H9 (cell line): ENCODE results near the gene DHRS7B. TPM values are rescaled to one million over a fixed set of nuclear protein-coding genes. Genes with fewer than 3 reads are reported as not detected.

Experiments used
- DNase-seq: peaks from one replicate; pipeline ENCODE4 v3.0.0-alpha.2; 2017
- H2AFZ ChIP-seq: one replicate; pipeline ENCODE4 v1.6.1; 2013; ENCODE audit warnings: mild to moderate bottlenecking, low read length, control low read depth, moderate library complexity
- H2AK5ac ChIP-seq: 2 replicates; pipeline ENCODE4 v1.6.1; 2013; ENCODE audit warnings: low read length, control low read depth, mixed read lengths; ENCODE audit not compliant: insufficient read length
- H2BK120ac ChIP-seq: one replicate; pipeline ENCODE4 v1.6.1; 2013; ENCODE audit warnings: low read depth, mild to moderate bottlenecking, low read length, control low read depth, inconsistent platforms; ENCODE audit not compliant: poor library complexity, severe bottlenecking
- H2BK12ac ChIP-seq: 2 replicates; pipeline ENCODE4 v1.6.1; 2013; ENCODE audit warnings: low read length, control low read depth, mixed read lengths, low read depth; ENCODE audit not compliant: insufficient read length
- H2BK15ac ChIP-seq: 2 replicates; pipeline ENCODE4 v1.6.1; 2013; ENCODE audit warnings: low read depth, low read length, control low read depth
- H2BK20ac ChIP-seq: one replicate; pipeline ENCODE4 v1.6.1; 2013; ENCODE audit warnings: low read depth, mild to moderate bottlenecking, low read length, control low read depth, inconsistent platforms; ENCODE audit not compliant: poor library complexity, severe bottlenecking
- H2BK5ac ChIP-seq: 2 replicates; pipeline ENCODE4 v1.6.1; 2013; ENCODE audit warnings: low read length, control low read depth, mixed read lengths; ENCODE audit not compliant: insufficient read length
- H3K14ac ChIP-seq: 2 replicates; pipeline ENCODE4 v1.6.1; 2013; ENCODE audit warnings: low read length, control low read depth; ENCODE audit not compliant: insufficient read depth
- H3K18ac ChIP-seq: 2 replicates; pipeline ENCODE4 v1.6.1; 2013; ENCODE audit warnings: low read depth, mild to moderate bottlenecking, mixed read lengths, low read length, control low read depth; ENCODE audit not compliant: insufficient read length
- H3K23ac ChIP-seq: 2 replicates; pipeline ENCODE4 v1.6.1; 2013; ENCODE audit warnings: low read length, control low read depth, mixed read lengths, low read depth; ENCODE audit not compliant: insufficient read length
- H3K23me2 ChIP-seq: 2 replicates; pipeline ENCODE4 v1.6.1; 2013; ENCODE audit warnings: low read depth, mild to moderate bottlenecking, mixed read lengths, low read length, control low read depth; ENCODE audit not compliant: insufficient read length, poor library complexity, severe bottlenecking
- H3K27ac ChIP-seq: 2 replicates; pipeline ENCODE4 v1.5.1; 2013; ENCODE audit warnings: low read length, control low read depth, mixed read lengths, low read depth; ENCODE audit not compliant: insufficient read length
- H3K27me3 ChIP-seq: 2 replicates; pipeline ENCODE4 v1.6.1; 2013; ENCODE audit warnings: low read length, control low read depth, inconsistent platforms; ENCODE audit not compliant: insufficient read depth
- H3K4ac ChIP-seq: 2 replicates; pipeline ENCODE4 v1.6.1; 2013; ENCODE audit warnings: low read depth, mild to moderate bottlenecking, control low read depth, inconsistent platforms, low read length, moderate library complexity
- H3K4me1 ChIP-seq: 2 replicates; pipeline ENCODE4 v1.6.1; 2013; ENCODE audit warnings: low read length, control low read depth, inconsistent platforms; ENCODE audit not compliant: insufficient read depth
- H3K4me2 ChIP-seq: 2 replicates; pipeline ENCODE4 v1.6.1; 2013; ENCODE audit warnings: low read length, control low read depth, mixed read lengths; ENCODE audit not compliant: insufficient read length, insufficient read depth
- H3K56ac ChIP-seq: 2 replicates; pipeline ENCODE4 v1.6.1; 2013; ENCODE audit warnings: low read depth, mild to moderate bottlenecking, mixed read lengths, low read length, control low read depth; ENCODE audit not compliant: insufficient read length
- H3K79me1 ChIP-seq: 2 replicates; pipeline ENCODE4 v1.6.1; 2013; ENCODE audit warnings: low read depth, mild to moderate bottlenecking, moderate library complexity, low read length, control low read depth, inconsistent platforms; ENCODE audit not compliant: insufficient read depth, poor library complexity, severe bottlenecking
- H3K79me2 ChIP-seq: 2 replicates; pipeline ENCODE4 v1.6.1; 2013; ENCODE audit warnings: low read length, control low read depth, inconsistent platforms; ENCODE audit not compliant: insufficient read depth
- H3K9ac ChIP-seq: 2 replicates; pipeline ENCODE4 v1.6.1; 2013; ENCODE audit warnings: low read length, control low read depth, mixed read lengths; ENCODE audit not compliant: insufficient read length; ENCODE audit errors: extremely low read depth
- H3K9me3 ChIP-seq: one replicate; pipeline ENCODE4 v1.6.1; 2013; ENCODE audit warnings: low read depth, low read length, inconsistent platforms; ENCODE audit not compliant: control insufficient read depth
- H3T11ph ChIP-seq: one replicate; pipeline ENCODE4 v1.6.1; 2013; ENCODE audit warnings: mild to moderate bottlenecking, low read length, control low read depth, inconsistent platforms
- H4K20me1 ChIP-seq: one replicate; pipeline ENCODE4 v1.6.1; 2013; ENCODE audit not compliant: control insufficient read depth, insufficient read length, insufficient read depth
- H4K5ac ChIP-seq: 2 replicates; pipeline ENCODE4 v1.6.1; 2013; ENCODE audit warnings: low read depth, mild to moderate bottlenecking, mixed read lengths, low read length, control low read depth; ENCODE audit not compliant: insufficient read length
- H4K8ac ChIP-seq: replicated peaks from 2 replicates; pipeline ENCODE4 v1.6.1; 2013; ENCODE audit warnings: low read length, control low read depth, mixed read lengths, low read depth; ENCODE audit not compliant: insufficient read length
- H4K91ac ChIP-seq: 2 replicates; pipeline ENCODE4 v1.6.1; 2013; ENCODE audit warnings: low read depth, mild to moderate bottlenecking, moderate library complexity, mixed read lengths, low read length, control low read depth; ENCODE audit not compliant: insufficient read length
- H3K27ac Mint-ChIP-seq, 3 experiments: 2 replicates in 2 of 3; 3 replicates in 1 of 3; pipeline ENCODE4 v1.8.0; 2020 to 2021; ENCODE audit warnings: mixed read lengths in 3 of 3, mild to moderate bottlenecking in 1 of 3, moderate library complexity in 1 of 3
- H3K27me3 Mint-ChIP-seq: 2 replicates; pipeline ENCODE4 v1.8.0; 2021; ENCODE audit warnings: low read depth, mild to moderate bottlenecking, moderate library complexity, mixed read lengths
- H3K36me3 Mint-ChIP-seq, 3 experiments: 2 replicates in 2 of 3; 3 replicates in 1 of 3; pipeline ENCODE4 v1.8.0; 2020 to 2021; ENCODE audit warnings: low read depth in 3 of 3, mixed read lengths in 3 of 3; ENCODE audit not compliant: insufficient read depth in 1 of 3
- H3K4me1 Mint-ChIP-seq, 2 experiments: 2 replicates each; pipeline ENCODE4 v1.8.0; 2020; ENCODE audit warnings: mixed read lengths in 2 of 2
- H3K4me3 Mint-ChIP-seq, 2 experiments: 2 replicates in 1 of 2; 3 replicates in 1 of 2; pipeline ENCODE4 v1.8.0; 2020 to 2021; ENCODE audit warnings: mild to moderate bottlenecking in 2 of 2, mixed read lengths in 2 of 2, moderate library complexity in 1 of 2
- H3K9me3 Mint-ChIP-seq, 2 experiments: 2 replicates in 1 of 2; 3 replicates in 1 of 2; pipeline ENCODE4 v1.8.0; 2020; ENCODE audit warnings: mild to moderate bottlenecking in 2 of 2, mixed read lengths in 2 of 2, moderate library complexity in 1 of 2
- CTCF ChIP-seq: fragments of 200-600 bp; sonication (generic); conservative IDR thresholded peaks from 3 replicates; pipeline ENCODE4 v1.8.0; 2021; ENCODE audit warnings: antibody characterized with exemption, mild to moderate bottlenecking
- WGBS: extraction: QIAGEN DNeasy Blood & Tissue Kit; methylation state at CpG from one replicate; pipeline ENCODE4 v1.1.7; 2013; ENCODE audit warnings: missing lambda C conversion rate, low lambda C conversion rate, mixed read lengths; ENCODE audit not compliant: insufficient read length; ENCODE audit errors: extremely low coverage; 5-methylcytosine and 5-hydroxymethylcytosine counted together
- total RNA-seq: library from RNA; stranded (reverse); gene quantifications from 2 replicates; pipeline ENCODE4 v1.2.1, GENCODE V29; 2021

DHRS7B gene
- total RNA-seq, 1 experiment from 2014 or later, result 20.3 TPM

GRCh38 chr17:21157586-21158370 lies 31.0 kb downstream of the DHRS7B start:
- H3K4me3 Mint-ChIP-seq, result no peak overlapping the region
- Histone ChIP-seq H3K9me3 (no peaks in the 10 kb centered on the region), H3K27ac (no peak overlapping the region), H4K8ac (no peak overlapping the region), H3K23me2 (no peaks in the 10 kb centered on the region), H3K4me1 (no peaks in the 10 kb centered on the region), H2BK12ac (no peak overlapping the region), H3K9ac (no peak overlapping the region), H4K5ac (no peak overlapping the region), H3K18ac (no peak overlapping the region), H2AFZ (no peak overlapping the region), H2AK5ac (no peak overlapping the region), H3K79me1 (no peaks in the 10 kb centered on the region), H3K4me2 (no peak overlapping the region), H4K91ac (no peak overlapping the region), H2BK120ac (no peak overlapping the region), H3K23ac (no peak overlapping the region), H3K79me2 (no peaks in the 10 kb centered on the region), H2BK5ac (no peak overlapping the region), H2BK15ac (no peak overlapping the region), H3K56ac (no peak overlapping the region), H3T11ph (no peak overlapping the region), H3K27me3 (no peaks in the 10 kb centered on the region), H4K20me1 (no peaks in the 10 kb centered on the region), H2BK20ac (no peak overlapping the region), H3K4ac (no peak overlapping the region), H3K14ac (no peak overlapping the region)
- peaks cover 0 to 21% (median 4%) of the 10 kb centered on the region in 3 experiments; a peak in 3 of 7 replicates for H3K36me3 Mint-ChIP-seq
- WGBS, result no CpG with 5 or more reads among the region's 1 CpG
- H3K9me3 Mint-ChIP-seq, result peaks cover 17 to 22% of the 10 kb centered on the region in 2 experiments
- TF ChIP-seq CTCF, result no peak
- no peaks in the 10 kb centered on the region for H3K27me3 Mint-ChIP-seq
- H3K4me1 Mint-ChIP-seq, result no peaks in the 10 kb centered on the region
- DNase-seq, result no peak
- no peak overlapping the region for H3K27ac Mint-ChIP-seq
